Non-pigmented ciliary epithelial cell (primary cell): ENCODE measurements around the gene PDE1C.
"Not testable (repeated sequence)": the region's sequence is repeated elsewhere in the genome, so short reads cannot be mapped to it uniquely, and the experiment has no call there.

Experiments used
- DNase-seq: peaks from one replicate; pipeline ENCODE4 v3.0.0-alpha.2; 2010; ENCODE audit warnings: low read depth

Gene PDE1C

GRCh38 chr7:31850066-31850465, 220.1 kb downstream of the PDE1C start:
- no peak for DNase-seq

DNA sequence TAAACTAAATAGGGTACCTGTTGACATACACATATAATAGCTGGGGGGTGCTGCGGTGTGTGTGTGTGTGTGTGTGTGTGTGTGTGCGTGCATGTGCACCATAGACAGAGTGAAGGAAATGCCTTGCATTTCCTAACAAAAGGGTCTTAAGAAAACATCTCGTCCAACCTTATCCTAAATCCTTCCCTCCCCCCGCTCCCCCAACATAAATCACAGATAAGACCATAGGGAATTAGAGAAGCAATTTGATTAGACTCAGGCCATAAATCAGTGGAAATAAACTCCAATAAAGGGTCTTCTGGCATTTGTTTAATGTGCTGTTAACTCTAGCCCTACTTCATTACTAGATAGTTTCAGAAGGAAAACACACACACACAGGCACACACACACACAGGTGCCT, 234.7 kb downstream of the PDE1C start:
- DNase-seq: no peak

DNA sequence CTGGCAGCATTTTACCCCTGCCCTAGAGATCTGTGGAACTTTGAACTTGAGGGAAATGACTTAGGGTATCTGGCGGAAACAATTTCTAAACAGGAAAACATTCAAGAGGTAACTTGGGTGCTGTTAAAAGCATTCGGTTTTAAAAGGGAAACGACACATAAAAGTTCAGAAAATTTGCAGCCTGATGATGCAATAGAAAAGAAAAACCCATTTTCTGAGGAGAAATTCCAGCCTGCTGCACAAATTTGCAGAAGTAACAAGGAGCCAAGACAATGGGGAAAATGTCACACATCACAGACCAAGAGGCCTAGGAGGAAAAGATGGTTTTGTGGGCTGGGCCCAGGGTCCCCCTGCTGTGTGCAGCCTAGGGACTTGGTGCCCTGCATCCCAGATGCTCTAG, 236.6 kb downstream of the PDE1C start:
- DNase-seq: not testable (repeated sequence)

- no peak for DNase-seq
Observed at GRCh38 chr7:31828520-31828919, 241.7 kb downstream of the PDE1C start.

DNA sequence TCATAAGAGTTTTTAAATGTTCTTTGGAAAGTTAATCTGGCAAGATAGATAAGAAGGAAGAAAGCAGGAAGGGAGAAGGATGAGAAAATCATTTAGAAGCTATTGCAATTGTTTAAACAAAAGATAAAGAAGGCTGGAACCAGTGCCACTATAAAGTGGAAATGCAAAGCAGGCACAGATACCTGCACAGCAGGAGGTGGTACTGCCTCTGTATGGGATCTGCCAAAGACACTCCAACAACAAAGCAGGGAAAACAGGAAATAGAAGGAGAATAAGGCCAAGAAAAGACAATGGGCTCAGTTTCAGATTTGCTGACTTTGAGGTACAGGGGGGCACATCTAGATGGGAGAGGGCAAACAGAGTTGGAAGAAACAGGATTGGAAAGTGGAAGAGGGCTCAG, 244.6 kb downstream of the PDE1C start:
- no peak for DNase-seq

- no peak for DNase-seq
Observed at GRCh38 chr7:31819031-31819430, 251.2 kb downstream of the PDE1C start.

GRCh38 chr7:31816810-31817209, 253.4 kb downstream of the PDE1C start:
- no peak for DNase-seq

GRCh38 chr7:31815796-31816195, 254.4 kb downstream of the PDE1C start:
- DNase-seq: no peak

DNA sequence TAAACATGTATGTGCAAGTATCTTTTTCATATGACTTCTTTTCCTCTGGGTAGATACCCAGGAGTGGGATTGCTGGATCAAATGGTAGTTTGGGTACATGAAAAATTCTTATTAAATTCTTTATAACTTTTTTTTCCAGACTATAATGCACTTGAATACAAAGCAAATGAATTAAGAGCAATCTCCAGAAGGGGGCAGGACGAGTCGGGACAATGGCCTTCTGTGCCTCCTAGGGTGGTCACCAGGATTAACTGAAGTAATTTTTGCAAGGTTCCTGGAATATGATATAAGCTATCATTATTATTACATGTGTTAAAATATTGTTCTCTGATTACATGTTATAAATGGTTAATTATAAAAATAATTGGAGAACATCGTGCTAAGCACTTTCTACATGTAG, 256.0 kb downstream of the PDE1C start:
- DNase-seq: no peak

DNA sequence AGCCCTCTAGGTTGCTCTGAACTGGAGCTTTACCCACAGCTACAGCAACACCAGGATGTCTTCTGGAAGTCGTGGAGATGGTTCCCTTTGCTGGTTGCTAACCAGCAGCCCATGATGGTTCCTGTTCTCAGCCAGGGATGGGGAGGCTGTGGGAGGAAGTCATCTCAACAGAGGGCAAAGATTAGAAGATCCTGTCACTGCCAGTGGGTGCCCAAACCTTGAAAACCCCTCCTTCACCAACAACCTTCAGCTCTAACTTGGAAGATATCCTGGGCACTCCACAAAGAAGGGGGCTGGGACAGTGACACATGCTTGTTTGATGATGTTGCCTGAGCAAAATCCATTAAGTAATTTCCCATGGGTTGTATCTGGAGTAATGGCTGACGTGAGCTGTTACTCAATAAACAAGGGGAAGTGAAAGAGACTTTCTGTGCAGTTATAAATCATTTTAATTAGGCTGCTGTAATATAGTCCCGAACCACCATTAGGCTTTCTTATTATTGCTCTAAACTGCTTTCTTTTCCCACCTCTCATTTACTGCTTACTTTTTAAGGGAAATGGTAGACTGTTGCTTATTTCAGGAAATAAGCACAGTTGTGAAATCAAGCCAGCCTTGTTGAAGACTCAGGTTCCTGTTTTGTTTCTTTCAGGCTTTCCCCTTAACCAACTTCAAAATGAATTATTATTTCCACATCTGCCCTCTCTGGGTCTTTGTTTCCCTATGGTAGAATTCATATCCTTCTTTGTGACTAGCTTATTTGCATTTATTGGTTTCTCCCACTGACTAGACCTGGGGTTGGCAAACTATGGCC, 258.4 kb downstream of the PDE1C start:
- no peak for DNase-seq

- no peak for DNase-seq
Observed at GRCh38 chr7:31805209-31805818, 264.9 kb downstream of the PDE1C start.

GRCh38 chr7:31796375-31796774, 273.8 kb downstream of the PDE1C start:
- DNase-seq: no peak

DNA sequence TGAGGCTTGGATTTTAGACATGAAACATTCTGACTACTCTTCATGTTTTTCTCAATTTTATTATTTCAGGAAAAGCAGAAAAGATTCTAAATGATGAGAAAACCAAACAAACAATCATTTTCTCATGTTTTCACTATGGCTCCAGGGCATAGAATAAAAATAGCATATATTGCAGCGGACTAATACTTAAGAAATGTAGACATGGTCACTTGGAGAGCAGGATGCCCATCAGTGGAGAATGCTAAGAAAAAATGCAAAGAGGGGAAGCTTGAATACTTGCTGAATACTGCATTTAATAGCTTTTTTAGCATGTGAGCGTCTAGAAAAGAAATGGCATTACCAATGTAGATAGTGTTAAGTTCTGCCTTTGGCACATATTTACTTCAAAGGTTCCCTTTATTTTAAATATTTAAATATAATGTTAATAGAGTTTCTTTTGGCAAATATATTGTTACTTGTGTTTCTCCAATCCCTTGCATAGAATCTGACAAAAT, 275.3 kb downstream of the PDE1C start:
- DNase-seq: no peak

GRCh38 chr7:31791881-31792280, 278.3 kb downstream of the PDE1C start:
- DNase-seq: no peak

DNA sequence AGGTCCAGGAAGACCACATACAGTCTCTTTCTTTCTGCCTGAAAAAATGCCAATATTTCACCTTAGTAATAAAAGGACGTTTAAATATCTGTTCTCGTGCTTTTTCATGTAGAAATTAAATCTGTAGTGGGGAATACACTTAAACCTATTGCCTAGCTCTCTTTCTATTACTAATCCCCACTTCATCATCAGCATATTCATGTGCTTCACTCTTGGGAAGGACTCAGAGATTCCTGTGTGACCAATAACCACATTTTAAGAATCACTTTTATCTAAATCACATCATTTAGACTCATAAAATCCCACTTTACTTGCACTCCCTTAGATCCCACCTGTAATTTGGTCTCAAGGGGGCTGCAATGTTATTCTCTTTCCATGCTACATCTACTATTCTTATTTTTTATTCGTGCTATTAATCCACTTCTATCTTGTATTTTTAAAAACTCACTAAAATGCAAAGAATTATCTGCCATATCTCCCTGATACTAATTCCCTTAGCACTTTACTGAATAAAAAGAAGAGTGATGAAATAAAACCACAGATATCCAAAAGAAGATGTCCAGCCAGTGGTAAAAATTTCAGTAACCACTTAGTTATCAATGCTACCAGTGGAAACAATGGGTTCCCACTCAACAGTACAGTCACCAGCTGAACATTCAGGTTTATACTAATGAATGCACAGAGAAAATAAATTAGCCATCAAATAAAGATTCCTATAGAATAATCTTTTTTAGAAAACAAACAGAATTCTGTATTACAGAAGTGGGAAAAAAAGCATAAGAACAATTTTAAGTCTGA, 281.1 kb downstream of the PDE1C start:
- DNase-seq: no peak

DNA sequence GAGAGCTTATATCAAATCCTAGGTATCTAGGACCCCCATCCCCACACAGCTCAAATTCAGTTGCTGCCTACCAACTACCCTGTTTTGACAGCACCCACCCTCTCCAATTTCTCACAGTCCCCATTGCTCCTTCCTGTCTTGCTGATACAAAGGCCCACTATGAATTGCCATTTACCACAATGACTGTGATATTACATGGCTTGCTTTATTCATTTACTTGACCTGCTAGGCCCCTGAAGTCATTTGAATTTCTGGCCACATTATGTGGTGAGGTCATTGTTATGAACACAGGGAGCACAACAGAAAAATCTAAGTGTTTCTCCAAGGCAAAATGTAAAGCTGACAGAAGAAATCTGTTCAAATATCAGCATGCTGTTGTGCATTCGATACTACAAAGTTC, 281.8 kb downstream of the PDE1C start:
- DNase-seq: no peak

DNA sequence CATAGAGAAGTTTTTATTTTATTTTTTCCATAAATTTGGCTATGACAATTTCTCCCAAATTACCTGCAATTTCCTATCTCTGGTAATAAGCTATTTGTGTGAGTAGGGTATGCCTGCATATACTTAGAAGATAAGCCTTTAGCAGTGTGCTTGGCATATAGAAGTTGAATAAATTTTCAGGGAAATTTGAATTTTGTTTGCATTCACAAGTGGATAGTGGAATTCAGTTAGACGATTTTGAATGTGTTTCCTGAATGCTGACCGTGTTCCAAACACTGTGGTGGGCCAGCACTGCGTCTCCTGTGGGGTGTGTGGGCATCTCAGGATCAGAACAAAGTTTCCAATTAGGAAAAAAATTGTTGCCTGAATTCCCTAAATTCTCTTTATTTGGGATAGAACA, 283.9 kb downstream of the PDE1C start:
- no peak for DNase-seq

GRCh38 chr7:31785101-31785500, 285.1 kb downstream of the PDE1C start:
- no peak for DNase-seq

DNA sequence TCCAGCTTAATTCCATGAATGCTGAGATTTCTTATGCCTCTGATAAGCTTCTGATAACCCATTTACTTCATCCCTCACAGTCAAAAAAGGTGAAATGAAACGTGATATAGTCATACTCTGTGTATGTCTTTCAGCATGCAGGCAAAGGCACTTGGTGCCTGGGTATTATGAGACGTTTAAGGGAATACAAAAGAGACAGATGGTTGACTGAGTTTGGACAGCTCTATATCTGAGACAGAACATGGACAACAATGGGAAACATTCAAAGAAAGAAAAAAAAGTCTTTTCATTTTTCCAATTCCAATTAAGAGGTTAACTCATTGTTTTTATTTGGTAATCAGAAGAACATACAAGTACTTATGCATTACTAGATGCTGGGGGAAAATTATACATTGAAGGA, 287.0 kb downstream of the PDE1C start:
- DNase-seq: no peak

DNA sequence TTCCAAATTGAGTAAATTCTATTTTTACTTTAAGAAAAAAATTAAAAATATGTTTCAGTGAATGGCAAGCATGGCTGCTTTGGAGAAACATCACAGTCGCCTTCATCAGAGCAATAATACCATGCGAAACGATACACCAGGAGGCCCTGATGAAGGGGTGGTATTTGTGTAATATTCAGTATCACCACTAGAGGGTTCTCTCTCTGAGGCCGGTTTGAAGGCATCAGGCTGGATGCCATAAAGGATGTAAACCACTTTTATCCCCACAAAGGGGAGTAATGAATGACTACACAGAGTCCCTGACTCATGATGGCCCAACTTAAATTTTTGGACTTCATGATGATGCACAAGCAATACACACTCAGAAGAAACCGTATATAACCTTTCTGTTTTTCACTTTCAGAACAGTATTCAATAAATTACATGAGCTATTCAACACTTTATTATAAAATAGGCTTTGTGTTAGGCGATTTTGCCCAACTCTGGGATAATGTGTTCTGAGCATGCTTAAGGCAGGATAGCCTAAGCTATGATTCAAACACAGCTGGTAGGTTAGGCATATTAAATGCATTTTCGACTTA, 287.7 kb downstream of the PDE1C start:
- peak; percentile 8 for DNase-seq

DNA sequence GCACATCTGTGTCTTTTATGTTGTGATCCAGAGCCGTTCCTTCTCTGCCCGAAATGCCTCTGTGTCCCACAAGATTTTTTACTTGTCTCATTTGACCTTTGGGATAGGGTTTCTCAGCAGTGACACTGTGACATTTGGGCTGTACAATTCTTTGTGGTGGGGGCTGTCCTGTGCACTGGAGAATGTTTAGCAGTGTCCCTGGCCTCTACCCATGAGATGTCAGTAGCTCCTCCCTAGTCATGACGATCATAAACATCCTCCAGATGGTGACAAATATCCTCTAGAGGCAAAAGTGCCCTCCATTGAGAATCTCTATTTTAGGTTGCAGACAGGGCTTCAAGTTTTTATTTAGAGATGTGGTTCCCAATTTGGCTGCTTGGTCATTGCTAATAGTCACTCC, 291.9 kb downstream of the PDE1C start:
- DNase-seq: no peak

- DNase-seq: peak; percentile 50
Observed at GRCh38 chr7:31776616-31777015, 293.6 kb downstream of the PDE1C start.

- no peak for DNase-seq
Observed at GRCh38 chr7:31775556-31775955, 294.7 kb downstream of the PDE1C start.
